H1 (cell line): Measurements from ENCODE around the gene GMPPA. TPM values are rescaled to one million over a fixed set of nuclear protein-coding genes. Genes with fewer than 3 reads are reported as not detected.

Experiments
- BRCA1 ChIP-seq: IDR thresholded peaks from 2 replicates; pipeline ENCODE4 v1.6.1; 2012; ENCODE audit warnings: low read depth, low read length, improper control_type of control experiment
- NRF1 ChIP-seq: IDR thresholded peaks from 2 replicates; pipeline ENCODE4 v1.6.1; 2011; ENCODE audit warnings: mild to moderate bottlenecking, low read depth, low read length, improper control_type of control experiment
- TAF7 ChIP-seq: optimal IDR thresholded peaks from 2 replicates; pipeline ENCODE3; 2011; ENCODE audit warnings: low read depth, mild to moderate bottlenecking, inconsistent platforms, low read length, moderate library complexity, borderline replicate concordance
- polyA plus RNA-seq, 7 experiments: library from polyadenylated mRNA; depleted of rRNA in 3 of 7; stranded (reverse) in 5 of 7; unstranded in 2 of 7; fragments of >200 nt in 5 of 7; fragments of 200-250 nt in 2 of 7; gene quantifications; 1 replicate in 5 of 7; 2 replicates in 1 of 7; 4 replicates in 1 of 7; pipeline versions ENCODE4 v1.2.1 to v1.2.3, GENCODE V29; 2011 to 2013; ENCODE audit warnings: missing spikeins in 2 of 7, mixed read lengths in 2 of 7
- total RNA-seq: library from RNA; stranded (reverse); fragmentation: NEBNext Ultra II Directional; extraction: Animal tissue kit (Norgen Biotek cat#: 25700); gene quantifications from 2 replicates; pipeline ENCODE4 v1.2.1, GENCODE V29; 2021

GMPPA gene
- total and polyA plus RNA-seq, 2 of the 8 experiments (the other 6 are each of a cell fraction or from before 2014, with no cell fraction given): 34.3 to 98.8 TPM

DNA sequence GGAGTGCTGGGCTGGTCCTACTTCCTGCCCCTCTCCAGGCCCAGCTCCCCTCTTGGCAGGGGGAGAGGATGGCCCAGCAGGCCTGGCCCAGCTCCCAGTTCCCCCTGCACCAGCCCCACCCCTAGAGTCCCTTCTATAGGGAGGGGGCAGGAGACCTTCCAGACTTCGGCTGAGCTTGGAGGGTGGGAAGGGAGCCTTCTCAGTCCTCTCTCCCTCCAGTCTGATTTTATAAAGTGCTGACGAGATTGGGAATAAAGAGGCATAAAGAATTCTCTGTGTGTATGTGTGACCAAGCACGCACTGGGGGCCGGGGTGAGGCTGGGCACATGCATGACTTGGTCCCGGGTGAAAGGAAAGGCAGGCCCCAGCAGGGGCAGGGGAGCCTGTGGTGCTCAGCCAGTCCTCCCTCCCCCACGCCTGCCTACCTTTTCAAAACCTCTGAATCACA lies 39.8 kb downstream of the GMPPA start (continued):
- TF ChIP-seq NRF1 (no peak), TAF7 (no peak), BRCA1 (no peak)
